Activated T-helper 1 cell treated with anti-CD3 and anti-CD28 coated beads, Interleukin-12 subunit alpha, Interleukin-12 subunit beta, Interleukin-2, Interleukin-4 antibody, amounts not matched to agents 30 ng/mL and 10 ng/mL and 1 ng/mL, durations not matched to agents 14 hours and 24 hours and 36 hours (primary cell): Measurements from ENCODE around the gene DEDD2. TPM values are rescaled to one million over a fixed set of nuclear protein-coding genes. Genes with fewer than 3 reads are reported as not detected.

ENCODE experiments used
- DNase-seq: peaks from one replicate; pipeline ENCODE4 v3.0.0; 2021; ENCODE audit warnings: low spot score
- H3K27ac Mint-ChIP-seq: one replicate; pipeline ENCODE4 v1.8.0; 2021; ENCODE audit warnings: mild to moderate bottlenecking, mixed read lengths
- H3K27me3 Mint-ChIP-seq: one replicate; pipeline ENCODE4 v1.8.0; 2022; ENCODE audit warnings: mild to moderate bottlenecking, moderate library complexity, mixed read lengths; ENCODE audit not compliant: insufficient read depth
- H3K36me3 Mint-ChIP-seq: one replicate; pipeline ENCODE4 v1.8.0; 2021; ENCODE audit warnings: low read depth, mixed read lengths
- H3K4me1 Mint-ChIP-seq: one replicate; pipeline ENCODE4 v1.8.0; 2021; ENCODE audit warnings: low read depth, mixed read lengths
- H3K4me3 Mint-ChIP-seq: one replicate; pipeline ENCODE4 v1.8.0; 2021; ENCODE audit warnings: mild to moderate bottlenecking, moderate library complexity, mixed read lengths
- H3K9me3 Mint-ChIP-seq: one replicate; pipeline ENCODE4 v1.8.0; 2021; ENCODE audit warnings: mixed read lengths
- intact Hi-C: fragments of 100-400 bp; cut with micrococcal nuclease; formaldehyde crosslinking; loops from one replicate; pipeline ENCODE4 v1.15.1; 2024
- total RNA-seq: library from RNA; stranded (reverse); gene quantifications from 2 replicates; pipeline ENCODE4 v1.2.3, GENCODE V29; 2022

Gene DEDD2
- total RNA-seq, 1 donor from 2014 or later, result 37.9 TPM

DNA sequence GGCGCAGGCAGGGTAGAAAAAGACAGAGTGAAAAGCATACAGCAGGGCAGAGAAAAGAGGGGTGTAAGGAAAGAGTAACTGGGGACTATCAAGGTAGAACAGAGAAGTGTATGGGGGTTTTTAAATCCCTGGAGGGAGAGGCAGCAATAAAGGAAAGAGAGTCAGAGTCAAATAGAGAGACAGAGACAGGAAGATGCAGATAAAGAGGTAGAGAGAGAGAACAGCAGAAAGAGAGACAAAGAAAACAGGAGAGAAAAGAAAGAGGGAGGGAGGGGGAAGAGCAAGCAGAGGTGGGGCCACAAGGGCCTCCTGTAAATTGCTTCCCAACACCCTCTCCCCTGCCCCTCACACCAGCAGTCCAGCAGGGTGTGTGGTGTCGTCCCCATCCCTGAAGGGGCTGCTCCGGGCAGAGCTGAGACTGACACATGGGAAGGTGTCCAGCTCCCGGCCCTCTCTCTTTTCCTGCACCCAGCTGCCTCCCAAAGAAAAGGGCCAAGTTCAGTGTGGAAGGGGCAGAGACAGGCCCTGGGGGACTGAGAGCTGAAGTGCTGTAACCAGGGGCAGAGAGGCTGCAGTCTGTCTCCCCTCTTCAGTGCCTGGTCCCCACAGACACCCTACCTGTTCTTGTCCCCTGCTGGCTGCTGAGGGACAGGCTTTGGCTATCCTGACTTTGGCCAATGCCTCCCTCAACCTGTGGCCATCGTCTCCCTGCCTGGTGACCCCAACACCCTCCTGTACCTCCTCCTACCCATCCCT, 67.9 kb downstream of the DEDD2 start:
- Mint-ChIP-seq H3K9me3 (no peaks in the 10 kb centered on the region), H3K36me3 (no peaks in the 10 kb centered on the region), H3K27me3 (peaks cover 22% of the 10 kb centered on the region), H3K4me1 (peaks cover 6% of the 10 kb centered on the region), H3K27ac (no peak overlapping the region), H3K4me3 (no peak overlapping the region)
- intact Hi-C loops, result no loop called here
- no peak for DNase-seq

Other genes starting within 250 kb of the DEDD2 start
- 0.93 and 1.4 TPM in 2 replicates for gene ATP1A3, start 223.4 kb downstream of the DEDD2 start, total RNA-seq
- gene GRIK5, start 147.5 kb downstream of the DEDD2 start, total RNA-seq, result 3.9 TPM in 2 replicates
- 17.5 and 17.8 TPM in 2 replicates for gene ZNF574, start 141.5 kb downstream of the DEDD2 start, total RNA-seq
- 64.0 and 65.8 TPM in 2 replicates for gene POU2F2, start 85.2 kb downstream of the DEDD2 start, total RNA-seq
- gene ZNF526, start 2.6 kb upstream of the DEDD2 start, total RNA-seq, result 18.4 and 18.5 TPM in 2 replicates
- gene GSK3A, start 24.9 kb upstream of the DEDD2 start, total RNA-seq, result 56.6 and 57.2 TPM in 2 replicates
- 71.9 and 78.4 TPM in 2 replicates for gene ERF, start 37.5 kb upstream of the DEDD2 start, total RNA-seq
- gene CIC, start 51.6 kb upstream of the DEDD2 start, total RNA-seq, result 66.9 and 68.0 TPM in 2 replicates
- 1.0 and 1.4 TPM in 2 replicates for gene PRR19, start 84.5 kb upstream of the DEDD2 start, total RNA-seq
- 48.7 and 50.1 TPM in 2 replicates for gene PAFAH1B3, start 84.9 kb upstream of the DEDD2 start, total RNA-seq
- gene TMEM145, start 95.6 kb upstream of the DEDD2 start, total RNA-seq, result 0.56 and 2.1 TPM in 2 replicates
- 7.5 and 7.8 TPM in 2 replicates for gene MEGF8, start 108.0 kb upstream of the DEDD2 start, total RNA-seq
- not detected in 2 replicates for gene CNFN, start 172.6 kb upstream of the DEDD2 start, total RNA-seq
- 32.8 and 38.5 TPM in 2 replicates for gene LIPE, start 209.7 kb upstream of the DEDD2 start, total RNA-seq
- not detected in 2 replicates for gene CXCL17, start 225.3 kb upstream of the DEDD2 start, total RNA-seq